ENCODE data around the gene ITGA4. TPM values are rescaled to one million over a fixed set of nuclear protein-coding genes. Genes with fewer than 3 reads are reported as not detected.

ITGA4 gene
- total RNA-seq, 4 donors from 2014 or later = 0.51 to 112 (median 4.5) TPM

GRCh38 chr2:181431674-181432073 is 25.5 kb upstream of the ITGA4 start:
- H3K27me3 ChIP-seq = peaks cover 0 to 5% of the 10 kb centered on the region in 2 donors
- H3K27ac ChIP-seq = no peak overlapping the region
- no peak for TF ChIP-seq POLR2A (IDR thresholded peaks at IDR 0.05)
- TF ChIP-seq CTCF (IDR thresholded peaks at IDR 0.05) = no peak
- H3K4me1 ChIP-seq = no peaks in the 10 kb centered on the region
- intact Hi-C loops (cut with DNase I; ENCODE audit: low total_unique reads) = no loop called here
- no peaks in the 10 kb centered on the region for H3K9me3 ChIP-seq
- no peak for DNase-seq
- no peaks in the 10 kb centered on the region for H3K36me3 ChIP-seq
- H3K4me3 ChIP-seq = no peak overlapping the region

GRCh38 chr2:181438261-181438660 is 18.9 kb upstream of the ITGA4 start:
- no peaks in the 10 kb centered on the region for H3K9me3 ChIP-seq
- peaks cover 0 to 5% of the 10 kb centered on the region in 2 donors for H3K27me3 ChIP-seq
- H3K4me1 ChIP-seq = no peaks in the 10 kb centered on the region
- intact Hi-C loops (cut with DNase I; ENCODE audit: low total_unique reads) = no loop called here
- no peak for TF ChIP-seq CTCF (IDR thresholded peaks at IDR 0.05)
- TF ChIP-seq POLR2A (IDR thresholded peaks at IDR 0.05) = no peak
- DNase-seq = no peak
- no peak overlapping the region for H3K4me3 ChIP-seq
- no peak overlapping the region for H3K27ac ChIP-seq
- H3K36me3 ChIP-seq = no peaks in the 10 kb centered on the region

GRCh38 chr2:181440344-181440743 is 16.8 kb upstream of the ITGA4 start:
- H3K4me3 ChIP-seq = no peak overlapping the region
- H3K27me3 ChIP-seq = peaks cover 0 to 5% of the 10 kb centered on the region in 2 donors
- H3K4me1 ChIP-seq = no peaks in the 10 kb centered on the region
- TF ChIP-seq CTCF (IDR thresholded peaks at IDR 0.05) (no peak), POLR2A (IDR thresholded peaks at IDR 0.05) (no peak)
- H3K9me3 ChIP-seq = no peaks in the 10 kb centered on the region
- no peak for DNase-seq
- no peak overlapping the region for H3K27ac ChIP-seq
- no peaks in the 10 kb centered on the region for H3K36me3 ChIP-seq
- intact Hi-C loops (cut with DNase I; ENCODE audit: low total_unique reads) = no loop called here

- intact Hi-C loops (cut with DNase I; ENCODE audit: low total_unique reads) = no loop called here
- Histone ChIP-seq H3K27me3 (no peaks in the 10 kb centered on the region), H3K4me1 (no peaks in the 10 kb centered on the region), H3K36me3 (no peaks in the 10 kb centered on the region), H3K27ac (no peak overlapping the region), H3K4me3 (no peak overlapping the region), H3K9me3 (no peaks in the 10 kb centered on the region)
- DNase-seq = no peak
- TF ChIP-seq CTCF (IDR thresholded peaks at IDR 0.05) (no peak), POLR2A (IDR thresholded peaks at IDR 0.05) (no peak)
Observed at GRCh38 chr2:181440919-181441318, 16.3 kb upstream of the ITGA4 start.

GRCh38 chr2:181441670-181442069 is 15.5 kb upstream of the ITGA4 start:
- DNase-seq = no peak
- Histone ChIP-seq H3K4me1 (no peaks in the 10 kb centered on the region), H3K9me3 (no peaks in the 10 kb centered on the region), H3K27me3 (no peaks in the 10 kb centered on the region), H3K4me3 (no peak overlapping the region), H3K36me3 (no peaks in the 10 kb centered on the region), H3K27ac (no peak overlapping the region)
- TF ChIP-seq POLR2A (IDR thresholded peaks at IDR 0.05) (no peak), CTCF (IDR thresholded peaks at IDR 0.05) (no peak)
- intact Hi-C loops (cut with DNase I; ENCODE audit: low total_unique reads) = no loop called here

Data from uterus (tissue), 4 donors.